ENCODE data around the gene OAS2.

OAS2 gene

GRCh38 chr12:112965643-112966042 is 12.7 kb upstream of the OAS2 start:
- H3K27me3 Mint-ChIP-seq (ENCODE audit: low read depth): peaks cover 18% of the 10 kb centered on the region
- TF ChIP-seq, protein P1, sequence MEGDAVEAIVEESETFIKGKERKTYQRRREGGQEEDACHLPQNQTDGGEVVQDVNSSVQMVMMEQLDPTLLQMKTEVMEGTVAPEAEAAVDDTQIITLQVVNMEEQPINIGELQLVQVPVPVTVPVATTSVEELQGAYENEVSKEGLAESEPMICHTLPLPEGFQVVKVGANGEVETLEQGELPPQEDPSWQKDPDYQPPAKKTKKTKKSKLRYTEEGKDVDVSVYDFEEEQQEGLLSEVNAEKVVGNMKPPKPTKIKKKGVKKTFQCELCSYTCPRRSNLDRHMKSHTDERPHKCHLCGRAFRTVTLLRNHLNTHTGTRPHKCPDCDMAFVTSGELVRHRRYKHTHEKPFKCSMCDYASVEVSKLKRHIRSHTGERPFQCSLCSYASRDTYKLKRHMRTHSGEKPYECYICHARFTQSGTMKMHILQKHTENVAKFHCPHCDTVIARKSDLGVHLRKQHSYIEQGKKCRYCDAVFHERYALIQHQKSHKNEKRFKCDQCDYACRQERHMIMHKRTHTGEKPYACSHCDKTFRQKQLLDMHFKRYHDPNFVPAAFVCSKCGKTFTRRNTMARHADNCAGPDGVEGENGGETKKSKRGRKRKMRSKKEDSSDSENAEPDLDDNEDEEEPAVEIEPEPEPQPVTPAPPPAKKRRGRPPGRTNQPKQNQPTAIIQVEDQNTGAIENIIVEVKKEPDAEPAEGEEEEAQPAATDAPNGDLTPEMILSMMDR (IDR thresholded peaks at IDR 0.05; ENCODE audit: unreplicated experiment in 3 of 3): no peak
- H3K9me3 Mint-ChIP-seq: no peaks in the 10 kb centered on the region
- no peak overlapping the region for H3K4me3 Mint-ChIP-seq
- H3K36me3 Mint-ChIP-seq (ENCODE audit: low read depth): no peaks in the 10 kb centered on the region
- H3K4me1 Mint-ChIP-seq: no peaks in the 10 kb centered on the region
- no peak overlapping the region for H3K27ac Mint-ChIP-seq

GRCh38 chr12:112967306-112967705 is 11.0 kb upstream of the OAS2 start:
- Mint-ChIP-seq H3K9me3 (no peaks in the 10 kb centered on the region), H3K36me3 (ENCODE audit: low read depth) (no peaks in the 10 kb centered on the region), H3K27ac (no peak overlapping the region), H3K4me1 (peaks cover 5% of the 10 kb centered on the region), H3K27me3 (ENCODE audit: low read depth) (peaks cover 26% of the 10 kb centered on the region), H3K4me3 (no peak overlapping the region)
- TF ChIP-seq, protein P1 (IDR thresholded peaks at IDR 0.05; ENCODE audit: unreplicated experiment in 3 of 3): no peak

- TF ChIP-seq, protein P1 (IDR thresholded peaks at IDR 0.05; ENCODE audit: unreplicated experiment in 3 of 3): no peak
- Mint-ChIP-seq H3K9me3 (no peaks in the 10 kb centered on the region), H3K4me3 (no peak overlapping the region), H3K27ac (no peak overlapping the region), H3K4me1 (peaks cover 5% of the 10 kb centered on the region), H3K27me3 (ENCODE audit: low read depth) (peaks cover 26% of the 10 kb centered on the region), H3K36me3 (ENCODE audit: low read depth) (no peaks in the 10 kb centered on the region)
These were observed 10.5 kb upstream of the OAS2 start for GRCh38 chr12:112967858-112968257.

DNA sequence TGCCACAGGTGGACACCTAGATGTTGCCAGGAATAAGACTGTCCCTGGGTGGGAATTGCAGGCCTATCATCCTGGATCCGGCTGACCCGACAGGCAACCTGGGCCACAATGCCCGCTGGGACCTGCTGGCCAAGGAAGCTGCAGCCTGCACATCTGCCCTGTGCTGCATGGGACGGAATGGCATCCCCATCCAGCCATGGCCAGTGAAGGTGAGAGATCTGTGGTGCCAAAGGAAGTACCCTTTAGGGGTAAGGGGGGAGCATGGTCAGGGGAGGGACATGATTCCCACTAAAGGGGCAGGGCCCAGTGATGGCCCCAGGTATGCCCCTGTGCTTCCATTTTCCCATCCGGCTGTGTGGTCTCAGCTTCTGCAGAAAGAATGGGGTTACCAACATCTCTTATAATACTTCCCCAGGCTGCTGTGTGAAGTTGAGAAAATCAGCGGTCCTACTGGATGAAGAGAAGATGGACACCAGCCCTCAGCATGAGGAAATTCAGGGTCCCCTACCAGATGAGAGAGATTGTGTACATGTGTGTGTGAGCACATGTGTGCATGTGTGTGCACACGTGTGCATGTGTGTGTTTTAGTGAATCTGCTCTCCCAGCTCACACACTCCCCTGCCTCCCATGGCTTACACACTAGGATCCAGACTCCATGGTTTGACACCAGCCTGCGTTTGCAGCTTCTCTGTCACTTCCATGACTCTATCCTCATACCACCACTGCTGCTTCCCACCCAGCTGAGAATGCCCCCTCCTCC is 8.6 kb upstream of the OAS2 start:
- H3K4me3 Mint-ChIP-seq: no peak overlapping the region
- TF ChIP-seq, protein P1 (IDR thresholded peaks at IDR 0.05; ENCODE audit: unreplicated experiment in 3 of 3): no peak
- no peaks in the 10 kb centered on the region for H3K9me3 Mint-ChIP-seq
- H3K27ac Mint-ChIP-seq: no peak overlapping the region
- no peaks in the 10 kb centered on the region for H3K36me3 Mint-ChIP-seq (ENCODE audit: low read depth)
- peaks cover 5% of the 10 kb centered on the region for H3K4me1 Mint-ChIP-seq
- peaks cover 26% of the 10 kb centered on the region for H3K27me3 Mint-ChIP-seq (ENCODE audit: low read depth)

DNA sequence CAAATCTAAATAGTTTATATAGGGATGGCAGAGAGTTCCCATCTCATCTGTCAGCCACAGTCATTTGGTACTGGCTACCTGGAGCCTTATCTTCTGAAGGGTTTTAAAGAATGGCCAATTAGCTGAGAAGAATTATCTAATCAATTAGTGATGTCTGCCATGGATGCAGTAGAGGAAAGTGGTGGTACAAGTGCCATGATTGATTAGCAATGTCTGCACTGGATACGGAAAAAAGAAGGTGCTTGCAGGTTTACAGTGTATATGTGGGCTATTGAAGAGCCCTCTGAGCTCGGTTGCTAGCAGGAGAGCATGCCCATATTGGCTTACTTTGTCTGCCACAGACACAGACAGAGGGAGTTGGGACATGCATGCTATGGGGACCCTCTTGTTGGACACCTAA is 7.9 kb upstream of the OAS2 start:
- peaks cover 5% of the 10 kb centered on the region for H3K4me1 Mint-ChIP-seq
- H3K27me3 Mint-ChIP-seq (ENCODE audit: low read depth): peaks cover 26% of the 10 kb centered on the region
- H3K4me3 Mint-ChIP-seq: no peak overlapping the region
- TF ChIP-seq, protein P1 (IDR thresholded peaks at IDR 0.05; ENCODE audit: unreplicated experiment in 3 of 3): no peak
- no peaks in the 10 kb centered on the region for H3K36me3 Mint-ChIP-seq (ENCODE audit: low read depth)
- H3K9me3 Mint-ChIP-seq: no peaks in the 10 kb centered on the region
- H3K27ac Mint-ChIP-seq: no peak overlapping the region

DNA sequence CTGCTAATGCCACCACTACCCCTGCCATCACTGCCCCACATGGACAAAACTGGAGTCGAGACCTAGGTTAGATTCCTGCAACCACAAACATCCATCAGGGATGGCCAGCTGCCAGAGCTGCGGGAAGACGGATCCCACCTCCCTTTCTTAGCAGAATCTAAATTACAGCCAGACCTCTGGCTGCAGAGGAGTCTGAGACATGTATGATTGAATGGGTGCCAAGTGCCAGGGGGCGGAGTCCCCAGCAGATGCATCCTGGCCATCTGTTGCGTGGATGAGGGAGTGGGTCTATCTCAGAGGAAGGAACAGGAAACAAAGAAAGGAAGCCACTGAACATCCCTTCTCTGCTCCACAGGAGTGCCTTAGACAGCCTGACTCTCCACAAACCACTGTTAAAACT is 7.1 kb upstream of the OAS2 start:
- H3K36me3 Mint-ChIP-seq (ENCODE audit: low read depth): no peaks in the 10 kb centered on the region
- H3K4me1 Mint-ChIP-seq: peaks cover 5% of the 10 kb centered on the region
- H3K27ac Mint-ChIP-seq: peak overlapping the region in 1 of 3 experiments; percentile 15
- TF ChIP-seq, protein P1 (IDR thresholded peaks at IDR 0.05; ENCODE audit: unreplicated experiment in 3 of 3): no peak
- no peak overlapping the region for H3K4me3 Mint-ChIP-seq
- no peaks in the 10 kb centered on the region for H3K9me3 Mint-ChIP-seq
- H3K27me3 Mint-ChIP-seq (ENCODE audit: low read depth): peaks cover 21% of the 10 kb centered on the region
